NOMO-1 treated with dmso at 0.1 percent for 144 hours (cell line): ENCODE measurements around the gene PPM1J.

ENCODE experiments used
- DNase-seq: peaks from one replicate; lab custom pipeline; 2025; ENCODE audit not compliant: unreplicated experiment; lab: John Stamatoyannopoulos, UW

PPM1J gene

GRCh38 chr1:112707221-112708001 is 7.7 kb downstream of the PPM1J start:
- peak; percentile 69 for DNase-seq

GRCh38 chr1:112706505-112707220 is 8.5 kb downstream of the PPM1J start, which contains the start of gene RHOC:
RHOC (minus strand) TSS chr1:112707127; CDS start chr1:112703799, 3,328 bp downstream.
- no peak for DNase-seq

GRCh38 chr1:112704934-112705627 is 10.1 kb downstream of the PPM1J start:
- peak; percentile 77 for DNase-seq

GRCh38 chr1:112704391-112704933 is 10.7 kb downstream of the PPM1J start:
- DNase-seq, result no peak

GRCh38 chr1:112703706-112704105 is 11.4 kb downstream of the PPM1J start:
- no peak for DNase-seq

- DNase-seq, result no peak
These were observed 12.5 kb downstream of the PPM1J start for GRCh38 chr1:112702420-112703261.

- no peak for DNase-seq
These were observed 13.1 kb downstream of the PPM1J start for GRCh38 chr1:112702067-112702395.

- no peak for DNase-seq
These were observed 13.7 kb downstream of the PPM1J start for GRCh38 chr1:112701227-112702066.

GRCh38 chr1:112700290-112701226 is 14.6 kb downstream of the PPM1J start:
- peak; percentile 74 for DNase-seq

- DNase-seq, result no peak
These were observed 15.5 kb downstream of the PPM1J start for GRCh38 chr1:112699425-112700144.

GRCh38 chr1:112698366-112699310 is 16.5 kb downstream of the PPM1J start:
- DNase-seq, result no peak

GRCh38 chr1:112697781-112698201 is 17.3 kb downstream of the PPM1J start:
- DNase-seq, result no peak

- DNase-seq, result no peak
These were observed 18.4 kb downstream of the PPM1J start for GRCh38 chr1:112696578-112697314.

GRCh38 chr1:112695276-112695675 is 19.9 kb downstream of the PPM1J start:
- no peak for DNase-seq

- DNase-seq, result no peak
These were observed 20.7 kb downstream of the PPM1J start for GRCh38 chr1:112694363-112694929.

GRCh38 chr1:112693821-112694220 is 21.3 kb downstream of the PPM1J start:
- no peak for DNase-seq
